ENCODE results near the gene HPS4.

Gene HPS4

GRCh38 chr22:26496456-26496855, 12.9 kb upstream of the HPS4 start:
- no peak for FAIRE-seq

GRCh38 chr22:26494506-26494905, 10.9 kb upstream of the HPS4 start:
- FAIRE-seq = no peak

GRCh38 chr22:26492220-26492619, 8.6 kb upstream of the HPS4 start:
- FAIRE-seq = no peak

- no peak for FAIRE-seq
Measured at GRCh38 chr22:26489447-26490036, 6.0 kb upstream of the HPS4 start.

- FAIRE-seq = no peak
Measured at GRCh38 chr22:26487996-26488395, 4.4 kb upstream of the HPS4 start.

GRCh38 chr22:26486394-26486793, 2.8 kb upstream of the HPS4 start:
- no peak for FAIRE-seq

- FAIRE-seq = no peak
Measured at GRCh38 chr22:26485806-26486390, 2.3 kb upstream of the HPS4 start.

GRCh38 chr22:26485013-26485412, 1.4 kb upstream of the HPS4 start:
- no peak for FAIRE-seq

GRCh38 chr22:26484360-26484706, 750 bp upstream of the HPS4 start:
- FAIRE-seq = no peak

- FAIRE-seq = no peak
Measured at GRCh38 chr22:26483043-26483438, 542 bp downstream of the HPS4 start.

GRCh38 chr22:26482161-26482560, 1.4 kb downstream of the HPS4 start:
- no peak for FAIRE-seq

GRCh38 chr22:26481694-26482093, 1.9 kb downstream of the HPS4 start:
- FAIRE-seq = no peak

GRCh38 chr22:26481112-26481693, 2.4 kb downstream of the HPS4 start:
- no peak for FAIRE-seq

GRCh38 chr22:26480611-26480932, 3.0 kb downstream of the HPS4 start:
- FAIRE-seq = no peak

- no peak for FAIRE-seq
Measured at GRCh38 chr22:26479792-26480610, 3.6 kb downstream of the HPS4 start.

GRCh38 chr22:26479043-26479791, 4.4 kb downstream of the HPS4 start:
- FAIRE-seq = no peak

GRCh38 chr22:26477341-26477731, 6.2 kb downstream of the HPS4 start:
- no peak for FAIRE-seq

GRCh38 chr22:26476705-26477340, 6.8 kb downstream of the HPS4 start:
- no peak for FAIRE-seq

- no peak for FAIRE-seq
Measured at GRCh38 chr22:26474682-26475081, 8.9 kb downstream of the HPS4 start.

- no peak for FAIRE-seq
Measured at GRCh38 chr22:26471522-26471921, 12.1 kb downstream of the HPS4 start.

GRCh38 chr22:26470807-26471206, 12.8 kb downstream of the HPS4 start:
- no peak for FAIRE-seq

- FAIRE-seq = no peak
Measured at GRCh38 chr22:26466196-26466595, 17.4 kb downstream of the HPS4 start.

GRCh38 chr22:26464312-26464711, 19.3 kb downstream of the HPS4 start:
- no peak for FAIRE-seq
